Measurements from ENCODE around the gene CNIH1.
A peak's percentile ranks its signal among the peaks of the same experiment; 100 is the strongest.
"Not testable (repeated sequence)": the region's sequence is repeated elsewhere in the genome, so short reads cannot be mapped to it uniquely, and the experiment has no call there.

Gene CNIH1

DNA sequence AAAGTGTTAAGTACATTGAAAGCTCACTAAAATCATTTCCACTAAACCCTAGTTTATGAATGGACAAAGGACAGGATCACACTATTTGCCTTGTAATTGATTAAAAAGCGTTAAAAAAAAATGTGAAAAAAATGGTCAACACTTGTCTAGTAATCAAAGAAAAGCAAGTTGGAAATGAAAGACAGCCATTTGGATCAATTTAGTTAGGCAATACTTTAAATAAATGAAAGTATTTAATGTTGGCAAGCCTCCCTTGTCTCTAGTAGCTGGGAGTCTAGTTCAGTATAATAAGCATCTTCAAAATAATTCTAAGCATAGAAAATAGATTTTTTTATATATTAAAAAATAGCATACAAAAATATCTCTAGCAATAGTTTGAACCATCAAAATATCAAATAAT lies 14.2 kb upstream of the CNIH1 start:
- TF ChIP-seq, protein P1, sequence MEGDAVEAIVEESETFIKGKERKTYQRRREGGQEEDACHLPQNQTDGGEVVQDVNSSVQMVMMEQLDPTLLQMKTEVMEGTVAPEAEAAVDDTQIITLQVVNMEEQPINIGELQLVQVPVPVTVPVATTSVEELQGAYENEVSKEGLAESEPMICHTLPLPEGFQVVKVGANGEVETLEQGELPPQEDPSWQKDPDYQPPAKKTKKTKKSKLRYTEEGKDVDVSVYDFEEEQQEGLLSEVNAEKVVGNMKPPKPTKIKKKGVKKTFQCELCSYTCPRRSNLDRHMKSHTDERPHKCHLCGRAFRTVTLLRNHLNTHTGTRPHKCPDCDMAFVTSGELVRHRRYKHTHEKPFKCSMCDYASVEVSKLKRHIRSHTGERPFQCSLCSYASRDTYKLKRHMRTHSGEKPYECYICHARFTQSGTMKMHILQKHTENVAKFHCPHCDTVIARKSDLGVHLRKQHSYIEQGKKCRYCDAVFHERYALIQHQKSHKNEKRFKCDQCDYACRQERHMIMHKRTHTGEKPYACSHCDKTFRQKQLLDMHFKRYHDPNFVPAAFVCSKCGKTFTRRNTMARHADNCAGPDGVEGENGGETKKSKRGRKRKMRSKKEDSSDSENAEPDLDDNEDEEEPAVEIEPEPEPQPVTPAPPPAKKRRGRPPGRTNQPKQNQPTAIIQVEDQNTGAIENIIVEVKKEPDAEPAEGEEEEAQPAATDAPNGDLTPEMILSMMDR (IDR thresholded peaks at IDR 0.05; ENCODE audit: low read depth, low read length, missing control alignments), result no peak
- no peak for DNase-seq (ENCODE audit: low read depth)
- no peak overlapping the region for H3K4me3 ChIP-seq (ENCODE audit: low read depth, low read length)

DNA sequence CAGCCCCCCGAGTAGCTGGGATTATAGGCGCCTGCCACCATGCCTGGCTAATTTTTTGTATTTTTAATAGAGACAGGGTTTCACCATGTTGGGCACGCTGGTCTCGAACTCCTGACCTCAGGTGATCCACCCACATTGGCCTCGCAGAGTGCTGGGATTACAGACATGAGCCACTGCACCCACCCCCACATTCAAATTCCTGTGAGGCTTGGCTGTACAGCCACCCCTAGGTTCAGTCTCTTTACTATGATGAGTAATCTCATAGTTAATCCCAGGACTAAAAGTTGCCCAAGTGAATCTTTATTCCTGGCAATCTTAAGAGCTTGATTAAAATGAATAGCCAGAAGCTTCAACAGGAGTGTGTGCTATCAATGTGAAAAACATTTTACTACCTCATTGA lies 12.8 kb upstream of the CNIH1 start:
- H3K4me3 ChIP-seq (ENCODE audit: low read depth, low read length); DNase-seq (ENCODE audit: low read depth): not testable (repeated sequence)

DNA sequence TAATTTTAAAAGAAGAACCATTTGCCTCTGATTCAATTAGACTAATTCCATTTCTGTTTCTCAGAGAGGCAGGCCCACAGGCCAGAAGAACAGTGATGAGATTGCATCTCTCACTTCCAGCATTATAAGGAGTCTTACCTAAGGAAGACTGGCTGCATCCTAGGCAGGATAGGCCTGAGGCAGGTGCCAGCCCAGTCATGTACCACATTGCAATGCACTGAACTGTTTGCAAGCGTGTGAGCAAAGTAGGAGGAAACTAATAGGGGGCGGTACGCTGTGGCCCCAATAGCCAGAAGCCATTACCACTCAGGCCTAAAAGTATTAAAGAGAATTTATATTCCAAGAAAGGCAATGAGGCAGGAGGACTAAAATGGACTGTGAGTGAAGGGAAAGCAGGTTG lies 12.1 kb upstream of the CNIH1 start:
- no peak for DNase-seq (ENCODE audit: low read depth)

DNA sequence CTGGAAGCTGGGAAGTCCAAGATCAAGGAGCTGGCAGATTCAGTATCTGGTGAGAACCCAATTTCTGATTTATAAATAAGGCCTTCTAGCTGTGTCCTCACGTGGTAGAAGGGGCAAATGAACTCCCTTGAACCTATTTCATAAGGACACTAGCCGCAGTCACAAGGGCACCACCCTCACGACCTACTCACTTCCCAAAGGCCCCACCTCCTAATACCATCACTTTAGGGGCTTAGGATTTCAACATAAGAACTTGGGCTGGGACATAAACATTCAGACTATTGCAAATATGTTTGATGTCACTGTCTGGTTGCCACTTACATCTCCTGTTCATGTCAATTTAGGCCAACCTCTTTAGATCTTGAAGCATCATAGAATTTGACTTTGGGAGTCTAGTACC lies 10.8 kb upstream of the CNIH1 start:
- H3K4me3 ChIP-seq (ENCODE audit: low read depth, low read length), result no peak overlapping the region
- TF ChIP-seq, protein P1 (IDR thresholded peaks at IDR 0.05; ENCODE audit: low read depth, low read length, missing control alignments), result no peak
- no peak for DNase-seq (ENCODE audit: low read depth)

More for the DNA sequence above, 12.1 kb upstream of the CNIH1 start:
- TF ChIP-seq, protein P1 (IDR thresholded peaks at IDR 0.05; ENCODE audit: low read depth, low read length, missing control alignments), result no peak
- no peak overlapping the region for H3K4me3 ChIP-seq (ENCODE audit: low read depth, low read length)

DNA sequence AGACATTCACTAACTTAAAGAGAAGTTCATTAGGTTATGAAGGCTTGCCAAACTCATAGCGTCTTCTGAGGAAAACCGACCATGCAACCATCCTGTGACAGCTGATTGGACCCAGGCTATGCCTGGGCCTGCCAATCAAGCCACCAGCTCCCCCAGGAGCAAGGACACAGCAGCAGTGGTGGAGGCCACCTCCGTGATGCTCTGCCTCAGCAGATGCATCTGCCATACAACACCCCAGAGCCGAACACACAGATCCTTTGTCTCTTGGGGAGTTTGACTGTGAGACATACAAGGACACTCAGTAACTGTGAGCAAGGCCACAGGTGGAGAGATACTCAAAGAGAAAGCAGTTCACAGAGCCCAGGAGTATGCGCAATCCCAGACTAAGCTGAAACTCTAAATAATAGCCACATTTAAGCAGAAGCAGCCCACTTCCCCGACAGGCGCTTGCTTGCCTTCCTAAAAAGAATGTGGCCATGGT lies 10.0 kb upstream of the CNIH1 start:
- TF ChIP-seq, protein P1 (IDR thresholded peaks at IDR 0.05; ENCODE audit: low read depth, low read length, missing control alignments), result no peak
- DNase-seq (ENCODE audit: low read depth), result no peak
- H3K4me3 ChIP-seq (ENCODE audit: low read depth, low read length), result no peak overlapping the region

DNA sequence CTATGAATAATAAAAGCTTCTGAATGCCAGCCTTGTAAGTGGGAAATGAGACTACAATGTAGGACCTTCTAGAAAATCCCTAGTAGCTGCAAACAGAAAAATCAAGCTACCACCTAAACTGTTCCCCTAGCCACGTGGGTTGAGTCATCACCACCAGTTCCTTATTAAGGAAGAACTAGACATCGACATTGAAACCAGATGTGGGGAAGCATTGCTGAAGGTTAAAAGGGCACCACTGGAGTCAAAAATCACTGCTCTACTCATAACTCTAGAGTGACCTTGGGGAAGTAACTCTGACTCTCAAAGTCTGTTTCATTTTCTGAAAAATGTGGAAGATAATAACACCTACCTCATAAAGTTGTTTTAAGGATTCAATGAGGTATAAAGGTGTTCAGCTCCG lies 9.4 kb upstream of the CNIH1 start:
- no peak overlapping the region for H3K4me3 ChIP-seq (ENCODE audit: low read depth, low read length)
- DNase-seq (ENCODE audit: low read depth), result peak; percentile 66
- TF ChIP-seq, protein P1 (IDR thresholded peaks at IDR 0.05; ENCODE audit: low read depth, low read length, missing control alignments), result no peak

DNA sequence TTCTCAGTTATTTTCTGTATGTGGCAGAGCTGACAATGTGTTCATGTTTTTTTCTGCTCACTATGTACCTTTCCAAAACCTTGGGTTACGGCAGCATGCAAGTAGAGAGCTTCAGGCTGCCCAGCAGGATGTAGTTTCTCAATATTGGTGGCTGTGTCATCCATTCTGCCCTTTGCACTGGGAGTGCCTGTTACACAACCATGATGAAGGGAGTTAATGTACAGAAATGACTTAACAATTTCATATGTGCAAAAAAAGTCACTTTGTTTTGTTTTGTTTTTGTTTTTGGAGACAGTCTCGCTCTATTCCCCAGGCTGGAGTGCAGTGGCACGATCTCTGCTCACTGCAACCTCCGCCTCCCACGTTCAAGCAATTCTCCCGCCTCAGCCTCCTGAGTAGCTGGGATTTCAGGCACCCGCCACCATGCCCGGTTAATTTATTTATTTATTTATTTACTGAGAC lies 6.1 kb upstream of the CNIH1 start:
- TF ChIP-seq, protein P1 (IDR thresholded peaks at IDR 0.05; ENCODE audit: low read depth, low read length, missing control alignments), result no peak
- no peak for DNase-seq (ENCODE audit: low read depth)
- H3K4me3 ChIP-seq (ENCODE audit: low read depth, low read length), result no peak overlapping the region
